NCI-H2196 treated with DMSO at 0.1 percent for 48 hours (cell line): ENCODE data around the gene C16orf96.

Experiments used
- DNase-seq: peaks from one replicate; lab custom pipeline; 2025; ENCODE audit not compliant: unreplicated experiment; lab: John Stamatoyannopoulos, UW

The C16orf96 gene

DNA sequence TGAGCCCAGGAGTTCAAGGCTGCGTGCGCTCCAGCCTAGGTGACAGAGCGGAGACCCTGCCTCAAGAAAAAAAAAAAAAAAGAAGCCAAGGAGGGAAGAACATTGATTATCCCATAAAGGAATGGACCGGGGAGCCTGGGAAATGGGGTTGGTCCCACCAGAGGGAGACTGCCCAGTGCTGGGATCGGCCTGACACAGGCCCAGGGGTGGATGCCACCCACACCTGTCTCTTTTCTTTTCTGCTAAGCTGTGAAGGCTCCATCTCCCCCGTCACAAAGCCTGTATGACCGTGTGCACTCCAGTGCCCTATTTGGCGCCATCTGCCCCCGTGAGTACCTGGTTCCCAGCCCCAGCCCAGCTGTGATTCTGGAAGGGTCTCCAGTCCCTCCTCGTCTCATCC is 42.9 kb downstream of the C16orf96 start:
- no peak for DNase-seq

DNA sequence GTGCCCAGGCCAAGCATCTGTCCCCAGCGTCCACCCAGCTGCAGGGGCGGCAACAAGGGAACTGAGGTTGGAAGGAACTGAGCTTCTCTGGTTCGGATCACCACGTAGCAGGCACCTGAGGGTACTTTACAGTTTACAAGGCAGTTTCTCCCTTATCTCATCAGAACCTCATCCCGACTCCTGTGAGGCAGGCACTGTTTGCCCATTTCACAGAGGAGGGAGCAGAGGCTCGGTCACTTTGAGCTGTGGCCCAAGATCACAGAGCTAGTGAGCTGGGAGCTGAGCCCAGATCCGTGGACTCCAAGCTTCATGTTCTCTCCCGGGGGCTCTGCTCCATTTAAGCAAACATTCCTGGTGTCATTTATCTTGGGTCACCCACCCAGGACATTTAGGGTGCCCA is 43.4 kb downstream of the C16orf96 start:
- DNase-seq = no peak

DNA sequence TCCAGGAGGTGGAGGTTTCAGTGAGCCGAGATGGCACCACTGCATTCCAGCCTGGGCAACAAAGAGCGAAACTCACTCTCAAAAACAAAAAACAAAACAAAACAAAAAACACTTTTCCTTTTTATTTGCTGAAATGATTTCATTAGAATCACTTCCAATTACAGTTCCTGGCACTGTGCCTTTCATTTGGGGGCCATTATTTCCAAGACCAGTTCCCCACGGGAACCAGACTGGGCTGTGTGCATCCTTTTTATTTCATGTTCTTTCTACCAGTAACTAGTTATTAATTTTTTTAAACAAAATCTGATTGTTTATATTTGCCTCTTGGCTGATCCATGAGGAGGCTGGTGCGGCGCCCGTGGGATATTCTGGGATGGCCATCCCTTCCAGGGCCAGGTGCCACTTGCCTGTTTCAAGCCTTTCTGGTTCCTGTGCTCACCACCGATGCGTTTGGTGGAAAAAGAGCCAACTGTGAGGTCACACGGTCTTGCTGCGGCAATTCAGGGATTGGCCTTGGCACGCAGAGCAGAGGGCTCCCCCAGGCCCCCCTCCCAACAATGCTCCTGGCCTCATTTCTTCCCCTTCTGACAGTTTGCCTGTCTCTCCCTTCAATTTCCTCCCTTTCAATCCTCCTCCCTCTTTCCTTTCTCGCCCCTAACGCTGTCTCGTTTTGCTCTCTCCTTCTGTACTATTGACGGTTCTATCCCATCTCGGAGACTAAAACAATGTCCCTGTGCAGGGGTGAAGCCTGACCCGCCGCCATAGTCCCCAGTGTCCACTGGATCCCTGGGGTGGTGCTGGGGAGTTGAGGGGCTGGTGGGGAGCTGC is 45.1 kb downstream of the C16orf96 start:
- peak; percentile 26 for DNase-seq

DNA sequence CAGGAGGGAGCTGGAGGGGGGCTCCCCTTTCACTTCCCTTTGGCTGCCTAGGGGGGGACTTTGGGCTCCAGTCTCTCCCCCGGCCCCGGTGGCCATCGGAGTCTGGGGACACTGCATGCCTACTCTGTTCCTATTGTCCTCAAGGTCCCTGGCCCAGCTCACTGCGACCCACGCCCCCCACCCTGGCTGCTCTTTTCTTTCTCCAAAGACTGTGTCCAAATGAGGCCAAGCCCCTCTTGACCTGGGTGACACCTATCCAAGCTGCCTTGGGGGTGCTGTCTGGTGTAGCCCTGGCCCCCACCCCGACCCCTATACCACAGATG is 45.7 kb downstream of the C16orf96 start:
- DNase-seq = no peak

DNA sequence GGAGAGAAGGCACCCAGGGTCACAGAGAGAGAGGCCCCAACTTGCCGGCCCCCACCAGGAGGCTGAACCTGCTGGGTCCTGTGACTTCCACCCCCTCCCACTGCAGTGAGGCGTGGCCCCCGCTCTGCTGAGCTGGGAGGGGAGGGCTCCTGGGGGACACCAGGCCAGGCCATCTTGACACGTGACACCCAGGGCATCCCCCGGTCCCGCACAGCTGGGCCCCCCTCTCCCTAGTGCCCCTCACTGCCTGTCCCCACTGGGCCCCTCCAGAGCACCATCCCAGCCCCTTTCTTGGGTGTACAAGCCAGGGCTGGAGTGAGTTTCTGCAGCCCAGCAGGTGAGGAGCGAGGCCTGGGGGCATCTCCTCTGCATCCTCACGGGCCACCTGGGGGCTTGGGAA is 46.2 kb downstream of the C16orf96 start:
- DNase-seq = no peak

DNA sequence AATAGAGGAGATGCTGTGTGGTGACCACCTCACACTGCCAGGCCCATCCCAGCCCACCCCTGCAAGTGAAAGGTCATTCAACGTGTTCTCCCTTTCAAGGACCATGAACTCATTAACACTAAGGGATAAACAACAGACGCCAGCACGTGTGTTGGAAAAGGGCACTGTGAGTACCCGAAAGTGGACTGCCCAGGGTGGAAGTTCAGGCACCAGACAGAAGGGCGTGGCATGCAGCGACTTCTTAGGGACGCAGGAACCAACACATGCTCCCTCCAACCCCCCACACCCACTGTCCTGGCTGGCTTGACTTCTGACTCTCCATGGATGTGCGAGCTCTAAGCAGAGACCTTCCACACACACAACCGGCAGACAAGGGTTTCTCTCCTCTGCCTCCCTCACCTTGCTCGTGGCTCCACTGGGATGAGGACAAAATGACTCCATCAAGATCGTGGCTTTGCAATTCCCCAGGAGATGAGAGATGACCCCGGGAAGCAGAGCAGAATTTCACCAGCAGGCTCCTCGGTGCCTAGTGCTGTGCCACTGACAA is 47.6 kb downstream of the C16orf96 start:
- DNase-seq = no peak

DNA sequence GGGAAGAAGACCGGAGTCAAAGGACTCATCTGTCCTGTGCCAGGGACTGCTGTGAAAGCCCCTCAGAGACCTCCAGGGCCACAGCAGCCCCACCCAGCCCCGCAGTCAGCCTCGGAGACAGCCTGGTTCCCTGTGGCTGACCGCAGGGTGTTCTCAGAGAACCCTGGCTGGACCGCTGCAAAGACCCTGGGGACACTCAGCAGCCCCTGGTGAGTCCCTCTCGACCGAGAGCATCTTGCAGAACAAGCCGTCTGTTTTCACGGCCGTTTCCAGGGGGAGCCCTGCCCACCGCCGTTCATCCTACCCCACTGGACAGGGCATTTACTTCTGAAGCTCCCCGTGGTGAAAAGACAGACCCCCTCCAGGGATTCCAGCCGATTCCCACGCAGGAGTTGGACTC is 48.3 kb downstream of the C16orf96 start:
- no peak for DNase-seq

DNA sequence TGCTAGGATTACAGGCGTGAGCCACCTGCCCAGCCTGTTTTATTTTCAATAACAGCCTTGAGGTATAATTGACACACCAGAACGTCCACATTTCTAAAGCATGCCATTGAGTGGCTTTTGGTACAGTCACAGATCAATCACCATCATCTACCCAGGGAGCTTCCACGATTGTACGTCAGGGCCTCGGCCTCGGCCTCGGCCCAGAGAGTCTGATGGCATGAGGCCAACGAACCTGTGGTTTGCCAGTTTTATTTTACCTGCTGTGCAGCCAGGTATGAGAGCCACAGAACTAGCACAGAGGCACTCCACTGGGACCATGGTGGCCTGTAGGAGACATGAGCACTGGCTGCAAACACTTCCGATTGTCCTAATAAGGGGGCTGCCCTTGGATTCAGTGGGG is 50.2 kb downstream of the C16orf96 start:
- DNase-seq = no peak

DNA sequence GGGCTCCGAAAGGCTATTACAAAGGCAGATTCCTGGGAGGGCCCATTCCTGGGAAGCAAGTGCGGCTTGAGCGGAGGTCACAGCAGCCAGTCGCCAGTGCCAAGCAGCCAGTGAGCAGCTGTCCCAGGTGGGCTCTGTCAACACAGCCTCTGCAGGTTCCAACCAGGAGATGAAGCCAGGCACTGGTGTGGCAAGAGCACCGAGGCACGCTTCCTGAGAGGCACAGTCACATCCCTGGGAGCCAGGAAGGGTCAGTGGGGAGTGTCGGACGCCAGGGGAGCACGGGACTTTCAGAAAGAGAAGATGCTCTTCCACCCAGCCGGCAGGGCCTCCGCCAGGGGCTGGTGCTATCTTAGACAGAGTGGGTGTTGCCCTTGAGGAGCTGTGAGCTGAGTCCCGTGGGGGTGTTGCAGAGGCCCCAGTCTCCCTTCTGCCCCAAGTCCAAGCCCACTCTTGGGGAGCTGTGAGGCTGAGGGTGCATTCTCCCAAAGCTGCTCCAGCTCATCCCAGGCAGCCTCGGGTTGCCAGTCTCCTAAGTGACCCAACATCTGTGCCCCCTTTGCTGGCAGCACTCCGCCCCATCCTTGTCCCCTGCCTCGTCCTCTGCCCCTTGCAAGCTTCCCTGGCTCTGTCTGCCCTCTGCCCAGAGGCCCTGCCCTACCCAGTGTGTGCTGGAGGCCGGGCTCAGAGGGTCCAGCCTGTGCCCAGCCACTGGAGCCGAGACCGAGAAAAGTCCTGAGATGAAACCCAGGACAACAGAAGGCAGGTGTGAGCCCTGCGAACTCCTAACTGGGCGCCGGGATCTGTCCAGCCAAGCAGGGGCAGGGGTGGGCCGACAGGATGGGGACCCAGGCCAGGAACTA is 51.9 kb downstream of the C16orf96 start:
- DNase-seq = no peak

DNA sequence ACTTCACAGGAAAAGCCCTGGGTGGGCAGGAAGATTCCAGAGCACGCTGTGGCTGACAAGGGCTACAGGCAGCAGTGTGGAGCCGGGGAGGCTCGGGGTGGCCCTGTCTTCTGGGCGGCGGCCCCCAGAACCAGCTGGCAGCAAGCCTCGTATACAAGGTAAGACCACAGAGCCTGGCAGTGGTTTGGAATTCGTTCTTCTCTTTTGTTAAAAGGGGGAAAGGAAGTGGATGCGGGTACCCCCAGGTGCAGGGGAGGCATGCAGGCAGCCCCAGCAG is 52.5 kb downstream of the C16orf96 start:
- no peak for DNase-seq

DNA sequence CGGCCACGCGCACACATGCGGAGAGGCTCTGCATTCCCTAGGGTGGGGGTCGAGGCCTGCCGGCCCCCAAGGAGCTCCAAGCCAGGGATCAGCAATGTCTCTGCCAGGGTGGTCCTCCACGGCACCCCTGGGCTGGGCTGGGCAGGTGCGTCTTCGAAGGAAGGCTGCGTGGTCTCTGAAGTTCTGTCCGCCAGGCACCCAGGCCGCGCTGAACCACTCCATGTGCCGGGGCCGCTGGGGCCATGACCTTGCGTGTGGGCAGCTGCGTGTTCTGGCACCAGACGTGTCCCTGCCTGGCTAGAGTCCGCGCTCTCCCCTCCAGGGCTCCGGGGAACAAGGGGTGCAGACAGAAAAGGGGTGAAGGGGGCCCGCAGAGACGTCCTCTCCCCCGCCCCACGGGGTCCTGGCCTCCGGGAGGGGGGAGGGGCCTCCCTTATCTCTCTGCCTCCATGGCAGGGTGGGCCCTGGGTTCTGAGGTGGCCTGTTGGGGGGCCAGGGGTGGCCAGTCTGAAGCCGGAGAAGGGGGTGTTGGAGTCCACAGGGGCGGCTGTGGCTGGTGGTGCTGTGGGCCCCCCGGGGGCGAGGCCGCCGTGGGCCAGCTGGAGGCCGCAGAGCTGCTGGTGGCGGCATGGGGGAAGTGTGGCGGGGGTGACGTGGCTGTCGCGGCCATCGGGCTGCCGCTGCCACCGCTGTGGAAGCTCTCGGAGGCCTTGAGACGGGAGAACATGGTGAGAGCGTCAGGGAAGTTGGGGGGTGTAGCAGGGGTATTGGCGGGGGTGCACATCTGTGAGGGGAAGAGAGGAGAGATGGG is 53.3 kb downstream of the C16orf96 start:
- no peak for DNase-seq

DNA sequence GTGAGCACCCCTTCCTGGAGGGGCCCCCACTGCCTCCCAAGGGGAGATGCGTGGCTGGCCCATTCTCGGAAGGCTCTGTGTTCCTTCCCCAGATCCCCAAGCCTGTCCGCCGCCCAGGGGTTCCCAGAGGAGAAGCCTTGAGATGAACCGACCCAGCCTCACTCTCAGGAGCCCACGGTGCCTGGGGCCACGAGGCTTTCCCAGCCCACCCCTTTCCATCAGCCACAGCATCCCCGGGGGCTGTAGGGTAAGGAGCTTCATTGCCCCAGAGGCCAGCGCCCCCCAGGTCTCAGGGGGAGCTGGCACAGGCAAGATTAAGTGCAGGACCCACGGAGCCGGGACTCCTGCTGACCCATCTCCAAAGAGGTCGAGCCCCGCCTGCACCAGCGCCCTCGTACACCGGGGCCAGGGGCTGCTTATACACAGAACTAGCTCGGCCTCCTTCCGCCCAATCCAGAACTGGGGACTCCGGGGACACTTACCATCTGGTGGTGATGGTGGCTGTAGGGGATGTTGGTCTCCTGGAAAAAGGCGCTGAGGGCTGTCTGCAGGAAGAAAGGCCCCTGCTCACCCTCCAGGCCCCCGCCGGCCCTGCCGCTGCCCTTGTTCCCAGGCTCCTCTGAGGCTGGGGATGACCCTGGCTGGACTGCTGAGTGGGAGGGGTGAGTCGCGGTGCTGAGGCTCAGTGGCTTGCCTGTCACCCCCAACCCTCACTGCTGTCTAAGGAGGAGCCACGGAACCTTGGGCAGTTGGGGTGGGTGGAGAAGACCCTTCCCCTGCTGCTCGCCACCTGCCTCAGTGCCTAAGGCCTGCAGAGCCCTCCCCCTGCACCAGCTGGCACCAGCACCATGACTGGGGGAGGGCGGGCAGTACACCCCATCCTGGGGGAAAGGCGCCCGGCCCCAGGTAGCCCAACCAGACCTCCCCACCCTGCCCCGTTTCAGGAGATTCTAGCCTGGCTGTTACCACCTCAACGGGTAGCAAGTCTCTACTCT is 54.2 kb downstream of the C16orf96 start:
- DNase-seq = no peak

DNA sequence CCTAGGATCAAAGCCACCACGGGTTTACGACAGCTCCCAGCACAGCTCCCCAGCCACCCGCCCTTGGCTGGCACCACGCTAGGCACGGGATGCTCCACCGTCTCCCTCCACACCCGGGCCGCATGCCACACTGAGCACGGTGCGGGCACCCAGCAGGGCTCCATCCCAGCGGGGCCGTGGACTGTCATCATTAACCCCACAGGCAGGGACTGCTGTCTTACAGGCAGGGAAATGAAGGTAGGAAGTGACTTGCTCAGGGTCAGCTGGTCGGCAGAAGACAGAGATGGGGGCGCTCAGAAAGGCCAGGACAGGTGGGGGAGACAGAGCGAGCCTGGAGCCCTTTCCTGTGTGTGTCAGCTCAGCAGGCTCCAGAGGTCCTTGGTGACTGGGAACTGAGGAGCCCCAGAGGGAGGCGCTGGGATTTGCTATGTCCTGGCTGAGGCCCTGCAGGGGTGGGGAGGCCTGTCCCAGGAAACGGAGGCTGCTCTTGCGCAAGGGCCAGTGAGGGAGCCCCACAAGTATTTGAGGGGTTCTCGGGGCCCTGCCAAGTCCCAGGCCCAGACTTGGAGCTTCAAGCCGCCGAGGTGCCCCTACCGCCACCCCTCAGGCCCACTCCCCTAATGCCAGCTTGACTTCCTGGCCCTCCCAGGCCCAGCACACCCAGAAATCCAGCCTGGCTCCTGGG is 55.3 kb downstream of the C16orf96 start:
- DNase-seq = no peak

DNA sequence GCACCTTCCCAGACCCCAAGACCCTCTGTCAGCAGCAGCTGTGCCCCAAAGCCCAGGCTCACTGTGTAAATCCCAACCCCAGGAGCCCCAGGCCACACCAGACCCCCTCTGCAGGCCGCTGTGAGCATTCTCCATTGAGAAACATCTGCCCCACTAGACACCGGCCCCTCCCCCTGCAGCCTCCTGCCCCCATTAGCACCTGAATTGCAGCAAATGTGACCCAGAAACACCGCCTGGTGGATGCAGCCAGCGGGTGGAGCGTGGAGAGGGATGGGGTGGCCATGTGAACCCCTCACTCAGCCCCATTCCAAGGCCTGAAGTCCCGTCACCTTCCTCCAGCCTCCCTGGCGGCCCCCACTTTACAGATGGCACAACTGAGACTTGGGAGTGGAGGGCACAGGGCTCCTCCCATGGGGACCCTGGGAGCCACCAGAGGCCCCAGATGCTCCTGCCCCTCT is 56.4 kb downstream of the C16orf96 start:
- no peak for DNase-seq

DNA sequence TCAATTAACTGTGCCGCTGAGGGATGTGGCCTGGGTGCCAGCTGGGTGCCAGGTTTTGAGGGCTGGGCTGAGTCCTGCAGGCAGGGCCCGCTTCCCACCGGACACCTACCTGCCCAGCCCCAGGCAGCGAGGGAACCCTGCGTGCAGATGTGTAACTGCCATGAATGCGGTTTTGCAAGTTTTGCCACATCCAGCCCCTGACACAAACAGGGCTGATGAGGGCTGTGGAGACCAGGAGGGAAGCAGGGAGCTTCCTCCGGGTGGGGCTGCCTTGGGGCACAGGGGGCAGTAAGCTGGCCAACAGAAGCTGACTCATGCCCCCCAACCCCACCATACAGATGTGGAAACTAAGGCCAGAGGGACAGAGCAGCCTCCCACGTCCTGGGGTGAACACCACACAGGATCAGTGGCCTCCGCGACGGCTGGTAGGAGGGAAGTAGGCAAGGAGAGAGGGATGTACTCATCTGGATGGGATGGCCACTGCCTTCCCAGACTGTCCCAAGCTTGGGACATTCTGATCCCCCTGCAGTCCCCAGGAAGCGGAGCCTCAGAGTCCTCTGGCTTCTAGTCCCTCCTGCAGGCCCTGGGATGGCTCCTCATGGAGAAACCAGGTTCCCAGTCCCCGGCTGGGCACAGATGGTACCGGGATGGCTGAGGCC is 57.0 kb downstream of the C16orf96 start:
- no peak for DNase-seq

DNA sequence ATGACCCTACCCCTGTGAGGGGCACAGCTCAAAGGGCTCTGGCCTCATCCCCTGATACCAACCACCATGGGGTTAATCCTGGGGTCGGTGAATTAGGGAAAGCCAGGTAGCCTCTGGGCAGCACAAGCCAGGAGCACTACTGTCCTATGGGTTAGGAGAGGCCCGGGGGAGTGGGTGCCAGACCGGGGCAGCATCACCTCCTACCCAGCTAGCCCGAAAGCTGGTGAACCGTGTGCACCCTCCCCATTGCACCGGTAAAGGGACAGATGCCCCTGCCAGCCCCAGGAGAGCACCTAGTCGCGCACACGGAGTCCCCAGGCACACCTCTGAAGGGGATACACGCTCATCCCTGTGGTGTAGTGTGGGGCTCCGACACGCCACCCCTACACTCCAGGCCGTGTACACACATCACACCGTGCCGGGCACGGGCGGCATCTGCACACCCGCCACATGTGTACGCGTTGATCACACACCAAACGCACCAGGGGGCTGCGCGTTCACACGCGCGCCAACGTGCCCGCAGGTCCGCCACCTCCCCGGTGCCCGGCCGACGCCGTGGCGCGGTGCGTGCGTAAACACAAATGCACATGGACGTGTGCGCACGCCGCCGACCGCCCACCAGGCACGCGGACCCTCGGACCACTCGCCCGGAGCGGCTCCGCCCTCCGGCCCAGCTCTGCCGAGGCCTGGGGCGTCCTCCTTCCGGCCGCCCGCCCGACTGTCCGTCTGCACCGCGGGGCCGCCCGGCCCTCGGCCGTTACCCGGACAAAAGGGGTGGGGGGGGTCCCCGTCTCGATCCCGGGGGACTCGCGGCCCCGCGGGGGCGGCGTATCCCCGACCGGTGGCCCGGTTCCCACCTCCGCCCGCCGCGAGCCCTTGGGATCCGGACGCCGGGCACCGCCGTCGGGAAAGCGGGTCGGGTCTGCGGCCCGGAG is 57.8 kb downstream of the C16orf96 start:
- no peak for DNase-seq

DNA sequence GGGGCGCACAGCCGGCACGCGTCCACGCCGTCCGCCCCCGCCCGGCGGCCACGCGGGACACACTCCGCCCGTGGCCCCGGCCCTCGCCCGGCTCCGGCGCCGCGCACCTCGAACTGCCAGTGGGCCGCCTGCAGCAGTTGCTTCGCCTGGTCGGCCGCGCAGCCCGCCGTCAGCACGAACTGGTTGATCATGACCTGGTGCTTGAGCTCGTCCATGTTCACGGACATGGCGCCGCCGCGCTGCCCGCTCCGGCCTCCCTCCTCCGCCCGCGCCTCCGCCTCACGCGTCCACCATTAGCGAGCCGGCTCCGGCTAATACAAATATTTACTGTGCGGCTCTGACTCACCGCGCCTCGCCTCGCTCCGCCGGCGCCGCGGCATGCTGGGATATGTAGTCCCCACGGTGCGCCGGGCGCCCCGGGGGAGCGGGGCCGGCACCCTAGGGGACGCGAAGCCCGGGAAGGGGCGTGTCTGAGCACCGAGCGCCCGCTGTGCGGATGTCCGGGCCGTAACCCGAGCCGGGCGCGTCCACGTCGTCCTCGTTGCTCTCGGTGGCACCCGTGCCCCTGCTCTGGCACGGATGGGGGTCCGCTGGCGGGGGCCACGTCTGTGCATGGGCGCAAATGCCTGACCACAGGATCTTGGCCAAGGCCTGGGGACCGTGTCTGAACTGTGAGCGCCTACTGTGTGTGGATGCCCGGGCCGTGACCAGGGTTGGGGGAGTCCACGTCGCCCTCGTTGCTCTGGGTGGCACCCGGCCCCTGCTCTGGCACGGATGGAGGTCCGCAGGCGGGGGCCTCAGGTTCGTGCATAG is 58.6 kb downstream of the C16orf96 start, which contains the start of gene UBALD1:
TSS of gene UBALD1 (minus strand) at position 318 of the 813 bp plus-strand sequence. CDS start at position 227, 91 bp downstream.
- peak; percentile 85 for DNase-seq
